Neural progenitor cell (in vitro differentiated cells): ENCODE data around the gene ANKRD6. TPM values are rescaled to one million over a fixed set of nuclear protein-coding genes. Genes with fewer than 3 reads are reported as not detected.
A peak's percentile ranks its signal among the peaks of the same experiment; 100 is the strongest.

Experiments
- DNase-seq: peaks from one replicate; pipeline ENCODE4 v3.0.0-alpha.2; 2016; ENCODE audit warnings: low spot score
- H2AFZ ChIP-seq: fragments of 200-600 bp; sonication (generic); replicated peaks from 2 replicates; pipeline ENCODE4 v1.6.1; 2016; ENCODE audit warnings: antibody characterized with exemption
- H3F3A ChIP-seq: fragments of 200-600 bp; sonication (generic); 2 replicates; pipeline ENCODE4 v1.6.1; 2016; ENCODE audit warnings: antibody characterized with exemption, low read depth
- H3K27ac ChIP-seq: fragments of 200-600 bp; sonication (generic); 2 replicates; pipeline ENCODE4 v1.5.1; 2016; ENCODE audit warnings: mild to moderate bottlenecking
- H3K27me3 ChIP-seq: fragments of 200-600 bp; sonication (generic); 2 replicates; pipeline ENCODE4 v1.6.1; 2016; ENCODE audit warnings: mild to moderate bottlenecking, moderate library complexity
- H3K36me3 ChIP-seq: fragments of 200-600 bp; sonication (generic); 2 replicates; pipeline ENCODE4 v1.5.1; 2016
- H3K4me1 ChIP-seq: fragments of 200-600 bp; sonication (generic); 2 replicates; pipeline ENCODE4 v1.6.1; 2016; ENCODE audit warnings: mixed run types
- H3K4me2 ChIP-seq: fragments of 200-600 bp; sonication (generic); 2 replicates; pipeline ENCODE4 v1.6.1; 2016
- H3K4me3 ChIP-seq: fragments of 200-600 bp; sonication (generic); 2 replicates; pipeline ENCODE4 v1.5.1; 2016
- H3K79me2 ChIP-seq: fragments of 200-600 bp; sonication (generic); 2 replicates; pipeline ENCODE4 v1.6.1; 2016; ENCODE audit warnings: low read depth
- H3K9ac ChIP-seq: fragments of 200-600 bp; sonication (generic); 2 replicates; pipeline ENCODE4 v1.6.1; 2016
- H3K9me3 ChIP-seq: fragments of 200-600 bp; sonication (generic); 2 replicates; pipeline ENCODE4 v1.5.1; 2016; ENCODE audit warnings: low read depth
- H4K20me1 ChIP-seq: fragments of 200-600 bp; sonication (generic); 2 replicates; pipeline ENCODE4 v1.6.1; 2016; ENCODE audit warnings: low read depth
- H3K27ac Mint-ChIP-seq: 3 replicates; pipeline ENCODE4 v1.8.0; 2021; ENCODE audit warnings: mixed read lengths
- H3K27me3 Mint-ChIP-seq: 2 replicates; pipeline ENCODE4 v1.8.0; 2022; ENCODE audit warnings: low read depth, mild to moderate bottlenecking, inconsistent platforms, moderate library complexity, mixed read lengths; ENCODE audit not compliant: insufficient read depth
- H3K36me3 Mint-ChIP-seq: 3 replicates; pipeline ENCODE4 v1.8.0; 2021; ENCODE audit warnings: mixed read lengths
- H3K4me1 Mint-ChIP-seq: 3 replicates; pipeline ENCODE4 v1.8.0; 2021; ENCODE audit warnings: mixed read lengths
- H3K4me3 Mint-ChIP-seq: 3 replicates; pipeline ENCODE4 v1.8.0; 2021; ENCODE audit warnings: mild to moderate bottlenecking, moderate library complexity, mixed read lengths
- H3K9me3 Mint-ChIP-seq: 3 replicates; pipeline ENCODE4 v1.8.0; 2020; ENCODE audit warnings: mixed read lengths
- CTCF ChIP-seq: fragments of 200-600 bp; sonication (generic); IDR thresholded peaks from 2 replicates; pipeline ENCODE4 v1.5.1; 2017; ENCODE audit warnings: antibody characterized with exemption, mild to moderate bottlenecking
- EZH2 ChIP-seq: fragments of 200-600 bp; sonication (generic); IDR thresholded peaks from 2 replicates; pipeline ENCODE4 v1.6.1; 2017; ENCODE audit warnings: antibody characterized with exemption, mild to moderate bottlenecking, moderate library complexity
- EZH2phosphoT487 ChIP-seq: fragments of 200-600 bp; sonication (generic); IDR thresholded peaks from 2 replicates; pipeline ENCODE4 v1.6.1; 2017; ENCODE audit warnings: antibody characterized with exemption
- total RNA-seq: library from RNA; depleted of rRNA; stranded (reverse); fragments of >200 nt; gene quantifications from 2 replicates; pipeline ENCODE4 v1.2.3, GENCODE V29; 2015; ENCODE audit warnings: low replicate concordance

ANKRD6 gene
- total RNA-seq, 1 donor from 2014 or later = 36.3 TPM

- H3K79me2 ChIP-seq = no peaks in the 10 kb centered on the region
- Mint-ChIP-seq H3K36me3 (peaks cover 8% of the 10 kb centered on the region), H3K27ac (no peak overlapping the region), H3K4me1 (peaks cover 18% of the 10 kb centered on the region), H3K27me3 (no peaks in the 10 kb centered on the region), H3K9me3 (peaks cover 21% of the 10 kb centered on the region), H3K4me3 (no peak overlapping the region)
- peaks cover 16% of the 10 kb centered on the region for H3K4me1 ChIP-seq
- H3K4me3 ChIP-seq = no peak overlapping the region
- no peak overlapping the region for H3K4me2 ChIP-seq
- H3K36me3 ChIP-seq = no peaks in the 10 kb centered on the region
- no peak for DNase-seq
- H3K27me3 ChIP-seq = no peaks in the 10 kb centered on the region
- H2AFZ ChIP-seq = no peak overlapping the region
- H3F3A ChIP-seq = peaks cover 7% of the 10 kb centered on the region
- peaks cover 13% of the 10 kb centered on the region for H3K9me3 ChIP-seq
- no peaks in the 10 kb centered on the region for H4K20me1 ChIP-seq
- H3K27ac ChIP-seq = no peak overlapping the region
- H3K9ac ChIP-seq = no peak overlapping the region
- no peak for TF ChIP-seq EZH2
- no peak for TF ChIP-seq CTCF
- TF ChIP-seq EZH2phosphoT487 = no peak
Measured at GRCh38 chr6:89555031-89555430, 122.1 kb downstream of the ANKRD6 start.

GRCh38 chr6:89555806-89556205, 122.9 kb downstream of the ANKRD6 start:
- H3K4me2 ChIP-seq = no peak overlapping the region
- H3F3A ChIP-seq = peaks cover 7% of the 10 kb centered on the region
- no peak overlapping the region for H3K9ac ChIP-seq
- H3K27ac Mint-ChIP-seq = peak overlapping the region; percentile 61
- H3K36me3 ChIP-seq = no peaks in the 10 kb centered on the region
- no peak overlapping the region for H3K27ac ChIP-seq
- H3K79me2 ChIP-seq = no peaks in the 10 kb centered on the region
- no peak overlapping the region for H2AFZ ChIP-seq
- no peak overlapping the region for H3K4me3 ChIP-seq
- H3K4me3 Mint-ChIP-seq = no peak overlapping the region
- H3K36me3 Mint-ChIP-seq = peaks cover 8% of the 10 kb centered on the region
- H3K9me3 Mint-ChIP-seq = peaks cover 21% of the 10 kb centered on the region
- H3K27me3 ChIP-seq = no peaks in the 10 kb centered on the region
- H4K20me1 ChIP-seq = no peaks in the 10 kb centered on the region
- no peak for DNase-seq
- H3K4me1 Mint-ChIP-seq = peaks cover 18% of the 10 kb centered on the region
- H3K27me3 Mint-ChIP-seq = peaks cover 3% of the 10 kb centered on the region
- TF ChIP-seq EZH2phosphoT487 = no peak
- H3K4me1 ChIP-seq = peaks cover 16% of the 10 kb centered on the region
- peaks cover 13% of the 10 kb centered on the region for H3K9me3 ChIP-seq

- Mint-ChIP-seq H3K27ac (no peak overlapping the region), H3K9me3 (peaks cover 21% of the 10 kb centered on the region), H3K27me3 (peaks cover 5% of the 10 kb centered on the region), H3K4me3 (no peak overlapping the region), H3K36me3 (peaks cover 8% of the 10 kb centered on the region), H3K4me1 (peaks cover 44% of the 10 kb centered on the region)
- Histone ChIP-seq H3K4me3 (no peak overlapping the region), H3K9me3 (peaks cover 10% of the 10 kb centered on the region), H3K4me1 (peaks cover 46% of the 10 kb centered on the region), H3K27me3 (no peaks in the 10 kb centered on the region), H3F3A (peaks cover 8% of the 10 kb centered on the region), H4K20me1 (peaks cover 4% of the 10 kb centered on the region), H2AFZ (no peak overlapping the region), H3K27ac (no peak overlapping the region), H3K4me2 (no peak overlapping the region), H3K9ac (no peak overlapping the region), H3K79me2 (no peaks in the 10 kb centered on the region), H3K36me3 (no peaks in the 10 kb centered on the region)
- TF ChIP-seq EZH2phosphoT487 = no peak
- TF ChIP-seq CTCF = no peak
- no peak for TF ChIP-seq EZH2
- peak; percentile 30 for DNase-seq
Measured at GRCh38 chr6:89559487-89559886, 126.5 kb downstream of the ANKRD6 start.

GRCh38 chr6:89562093-89562973, 129.4 kb downstream of the ANKRD6 start:
- no peaks in the 10 kb centered on the region for H3K79me2 ChIP-seq
- H3K36me3 ChIP-seq = no peaks in the 10 kb centered on the region
- H3K9me3 ChIP-seq = peaks cover 10% of the 10 kb centered on the region
- no peak overlapping the region for H3K4me3 ChIP-seq
- no peak overlapping the region for H2AFZ ChIP-seq
- Mint-ChIP-seq H3K9me3 (peaks cover 8% of the 10 kb centered on the region), H3K27me3 (peaks cover 10% of the 10 kb centered on the region), H3K36me3 (no peaks in the 10 kb centered on the region), H3K27ac (peak overlapping the region; percentile 61), H3K4me3 (peak overlapping the region; percentile 64), H3K4me1 (peaks cover 65% of the 10 kb centered on the region)
- H3K4me1 ChIP-seq = peaks cover 59% of the 10 kb centered on the region
- peak; percentile 41 for DNase-seq
- TF ChIP-seq EZH2phosphoT487 (no peak), EZH2 (no peak), CTCF (no peak)
- peaks cover 22% of the 10 kb centered on the region for H3F3A ChIP-seq
- H4K20me1 ChIP-seq = peaks cover 4% of the 10 kb centered on the region
- peak overlapping the region; percentile 60 for H3K4me2 ChIP-seq
- H3K27ac ChIP-seq = no peak overlapping the region
- no peaks in the 10 kb centered on the region for H3K27me3 ChIP-seq
- H3K9ac ChIP-seq = no peak overlapping the region
